Nephron progenitor cell (in vitro differentiated cells): ENCODE measurements around the gene MGAT3.

Source experiments
- DNase-seq: peaks from one replicate; pipeline ENCODE4 v3.0.0; 2021
- H3K27ac Mint-ChIP-seq: 2 replicates; pipeline ENCODE4 v1.8.0; 2021; ENCODE audit warnings: mild to moderate bottlenecking, moderate library complexity, mixed read lengths
- H3K27me3 Mint-ChIP-seq: 2 replicates; pipeline ENCODE4 v1.8.0; 2021; ENCODE audit warnings: mild to moderate bottlenecking, low read depth, mixed read lengths; ENCODE audit not compliant: poor library complexity
- H3K36me3 Mint-ChIP-seq: 2 replicates; pipeline ENCODE4 v1.8.0; 2021; ENCODE audit warnings: low read depth, mixed read lengths
- H3K4me1 Mint-ChIP-seq: 2 replicates; pipeline ENCODE4 v1.8.0; 2021; ENCODE audit warnings: mixed read lengths
- H3K4me3 Mint-ChIP-seq: 2 replicates; pipeline ENCODE4 v1.8.0; 2021; ENCODE audit warnings: mild to moderate bottlenecking, moderate library complexity, mixed read lengths
- H3K9me3 Mint-ChIP-seq: 2 replicates; pipeline ENCODE4 v1.8.0; 2021; ENCODE audit warnings: mild to moderate bottlenecking, moderate library complexity, mixed read lengths
- TF ChIP-seq, protein P1 (sequence below): fragments of 200-600 bp; sonication (generic); IDR thresholded peaks from 2 replicates; pipeline ENCODE4 v1.5.0; 2021; ENCODE audit warnings: antibody characterized with exemption

MGAT3 gene

DNA sequence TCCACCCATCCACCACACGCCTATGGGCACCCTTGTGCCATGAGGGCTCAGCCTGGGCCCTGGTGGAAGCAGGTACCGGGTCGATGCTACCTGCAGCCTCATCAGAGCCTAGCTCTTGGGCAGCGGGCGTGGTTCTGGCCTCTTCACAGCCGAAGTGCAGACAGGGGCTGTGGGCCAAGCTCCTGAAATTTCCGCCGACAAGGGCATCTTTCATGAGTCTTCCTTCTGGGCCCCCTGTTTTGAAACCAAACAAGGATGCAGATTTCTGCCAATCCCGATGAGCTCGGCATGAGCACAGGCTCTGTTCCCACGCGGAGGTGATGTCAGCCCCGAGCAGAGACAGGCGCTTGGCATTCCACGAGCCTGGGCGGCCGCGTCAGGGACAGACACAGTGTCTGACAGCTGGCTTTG is 22.6 kb upstream of the MGAT3 start:
- Mint-ChIP-seq H3K27me3 (peaks cover 7% of the 10 kb centered on the region), H3K4me3 (no peak overlapping the region), H3K36me3 (no peaks in the 10 kb centered on the region), H3K27ac (no peak overlapping the region), H3K9me3 (no peaks in the 10 kb centered on the region), H3K4me1 (peaks cover 40% of the 10 kb centered on the region)
- TF ChIP-seq, protein P1, sequence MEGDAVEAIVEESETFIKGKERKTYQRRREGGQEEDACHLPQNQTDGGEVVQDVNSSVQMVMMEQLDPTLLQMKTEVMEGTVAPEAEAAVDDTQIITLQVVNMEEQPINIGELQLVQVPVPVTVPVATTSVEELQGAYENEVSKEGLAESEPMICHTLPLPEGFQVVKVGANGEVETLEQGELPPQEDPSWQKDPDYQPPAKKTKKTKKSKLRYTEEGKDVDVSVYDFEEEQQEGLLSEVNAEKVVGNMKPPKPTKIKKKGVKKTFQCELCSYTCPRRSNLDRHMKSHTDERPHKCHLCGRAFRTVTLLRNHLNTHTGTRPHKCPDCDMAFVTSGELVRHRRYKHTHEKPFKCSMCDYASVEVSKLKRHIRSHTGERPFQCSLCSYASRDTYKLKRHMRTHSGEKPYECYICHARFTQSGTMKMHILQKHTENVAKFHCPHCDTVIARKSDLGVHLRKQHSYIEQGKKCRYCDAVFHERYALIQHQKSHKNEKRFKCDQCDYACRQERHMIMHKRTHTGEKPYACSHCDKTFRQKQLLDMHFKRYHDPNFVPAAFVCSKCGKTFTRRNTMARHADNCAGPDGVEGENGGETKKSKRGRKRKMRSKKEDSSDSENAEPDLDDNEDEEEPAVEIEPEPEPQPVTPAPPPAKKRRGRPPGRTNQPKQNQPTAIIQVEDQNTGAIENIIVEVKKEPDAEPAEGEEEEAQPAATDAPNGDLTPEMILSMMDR: no peak
- DNase-seq: no peak

DNA sequence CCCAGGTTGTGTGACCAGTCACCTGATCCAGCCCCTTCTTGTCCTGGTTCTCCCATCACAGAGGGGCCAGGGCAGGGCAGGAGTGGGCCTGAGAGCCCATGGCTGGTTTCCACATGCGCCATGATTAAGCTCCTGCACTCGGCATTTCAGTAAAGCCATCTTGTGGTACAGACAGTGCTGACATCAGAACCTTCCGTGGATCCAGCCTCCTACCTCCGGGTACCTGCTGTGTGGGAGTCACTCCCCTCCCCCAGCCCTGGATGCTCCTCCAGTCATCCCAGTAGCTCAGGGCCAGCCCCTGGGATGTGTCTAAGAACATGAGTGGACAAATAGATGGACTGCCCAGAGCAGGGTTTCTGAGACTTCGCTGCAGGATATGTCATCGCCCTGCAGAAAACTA is 22.1 kb upstream of the MGAT3 start:
- H3K27me3 Mint-ChIP-seq: peaks cover 7% of the 10 kb centered on the region
- DNase-seq: no peak
- no peaks in the 10 kb centered on the region for H3K9me3 Mint-ChIP-seq
- H3K36me3 Mint-ChIP-seq: no peaks in the 10 kb centered on the region
- H3K27ac Mint-ChIP-seq: no peak overlapping the region
- no peak overlapping the region for H3K4me3 Mint-ChIP-seq
- TF ChIP-seq, protein P1: no peak
- H3K4me1 Mint-ChIP-seq: peaks cover 38% of the 10 kb centered on the region

DNA sequence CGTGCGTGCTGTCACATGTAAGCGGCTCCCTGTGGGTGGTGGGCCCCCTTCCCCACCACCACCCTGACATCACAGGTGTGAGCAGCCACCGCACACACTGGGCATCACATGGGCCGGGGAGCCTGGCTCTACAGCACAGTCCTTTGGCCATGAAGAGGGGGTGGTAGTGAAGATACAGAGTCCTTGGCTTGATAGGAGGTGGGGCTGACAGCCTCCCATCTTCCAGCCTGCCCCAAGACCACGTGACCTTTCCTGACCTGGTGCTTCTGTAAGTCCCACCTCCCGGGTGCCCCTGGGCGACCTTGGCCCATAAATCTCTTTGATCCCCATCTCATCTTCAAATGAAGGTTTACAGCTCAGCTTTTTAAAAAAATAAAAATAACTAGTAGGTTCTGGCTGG is 21.2 kb upstream of the MGAT3 start:
- DNase-seq: peak; percentile 59
- Mint-ChIP-seq H3K4me1 (peaks cover 34% of the 10 kb centered on the region), H3K27me3 (peaks cover 7% of the 10 kb centered on the region), H3K4me3 (no peak overlapping the region), H3K36me3 (no peaks in the 10 kb centered on the region), H3K27ac (no peak overlapping the region), H3K9me3 (no peaks in the 10 kb centered on the region)
- TF ChIP-seq, protein P1: no peak

DNA sequence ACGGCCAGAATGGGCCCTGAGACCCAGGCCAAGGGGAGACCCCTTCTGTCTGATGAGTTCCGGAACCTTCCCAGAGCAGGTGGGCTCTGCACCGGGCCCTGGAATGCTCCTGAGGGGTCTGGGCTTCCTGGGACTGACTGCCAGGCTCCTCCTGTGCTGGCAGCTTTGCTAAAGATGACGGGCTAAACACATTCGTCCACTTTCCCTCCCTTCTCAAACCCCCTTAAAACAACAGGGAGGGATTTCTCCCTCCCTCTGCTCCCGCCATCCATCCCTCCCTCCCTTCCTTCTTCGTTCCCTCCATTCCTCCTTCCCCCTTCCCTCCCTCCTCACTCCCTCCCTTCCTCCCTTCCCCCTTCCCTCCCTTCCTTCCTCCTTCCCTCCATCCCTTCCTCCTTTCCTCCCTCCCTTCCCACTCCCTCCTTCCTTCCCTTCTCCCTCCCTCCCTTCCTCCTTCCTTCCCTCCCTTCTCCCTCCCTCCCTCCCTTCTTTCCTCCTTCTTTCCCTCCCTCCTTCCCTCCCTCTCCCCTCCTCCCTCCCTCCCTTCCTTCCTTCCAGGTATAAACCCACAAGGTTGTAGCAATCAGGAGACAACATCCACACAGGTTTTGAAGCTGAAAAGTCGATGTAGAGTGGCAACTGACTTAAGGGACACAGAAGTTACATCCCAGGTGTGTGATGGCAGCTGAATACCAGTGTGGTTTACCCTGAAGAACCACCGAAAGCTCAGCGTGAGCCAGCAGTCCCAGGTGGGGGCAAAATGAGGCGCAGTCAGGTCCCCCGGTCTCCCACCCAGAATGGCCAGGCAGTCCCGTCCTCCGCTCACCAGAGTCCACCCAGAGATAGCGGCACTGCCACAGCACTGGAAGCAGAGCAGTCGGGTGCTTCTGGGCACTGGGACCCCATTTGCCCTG is 18.8 kb upstream of the MGAT3 start:
- H3K27me3 Mint-ChIP-seq: peaks cover 10% of the 10 kb centered on the region
- H3K9me3 Mint-ChIP-seq: no peaks in the 10 kb centered on the region
- TF ChIP-seq, protein P1: no peak
- H3K4me1 Mint-ChIP-seq: peaks cover 44% of the 10 kb centered on the region
- no peak overlapping the region for H3K27ac Mint-ChIP-seq
- H3K4me3 Mint-ChIP-seq: no peak overlapping the region
- no peak for DNase-seq
- no peaks in the 10 kb centered on the region for H3K36me3 Mint-ChIP-seq

DNA sequence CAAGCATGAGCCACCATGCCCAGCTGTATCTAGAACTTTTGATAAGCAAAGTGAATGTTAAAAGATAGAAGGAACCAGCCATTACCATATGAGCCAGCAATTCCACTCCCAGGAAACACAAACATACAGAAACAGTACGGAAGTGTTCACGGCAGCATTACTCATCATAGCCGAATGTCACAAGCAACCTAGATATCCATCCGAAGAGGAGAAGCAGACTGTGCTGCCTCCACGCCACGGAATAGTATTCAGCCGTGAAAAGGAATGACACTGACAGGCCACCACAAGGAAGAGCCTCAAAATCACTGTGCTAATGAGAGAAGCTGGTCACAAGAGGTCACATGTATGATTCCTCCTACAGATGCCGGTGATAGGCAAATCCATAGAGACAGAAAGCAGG is 17.6 kb upstream of the MGAT3 start:
- DNase-seq: no peak
- TF ChIP-seq, protein P1: no peak
- no peaks in the 10 kb centered on the region for H3K9me3 Mint-ChIP-seq
- H3K4me1 Mint-ChIP-seq: peaks cover 50% of the 10 kb centered on the region
- no peaks in the 10 kb centered on the region for H3K36me3 Mint-ChIP-seq
- no peak overlapping the region for H3K27ac Mint-ChIP-seq
- peaks cover 10% of the 10 kb centered on the region for H3K27me3 Mint-ChIP-seq
- no peak overlapping the region for H3K4me3 Mint-ChIP-seq

DNA sequence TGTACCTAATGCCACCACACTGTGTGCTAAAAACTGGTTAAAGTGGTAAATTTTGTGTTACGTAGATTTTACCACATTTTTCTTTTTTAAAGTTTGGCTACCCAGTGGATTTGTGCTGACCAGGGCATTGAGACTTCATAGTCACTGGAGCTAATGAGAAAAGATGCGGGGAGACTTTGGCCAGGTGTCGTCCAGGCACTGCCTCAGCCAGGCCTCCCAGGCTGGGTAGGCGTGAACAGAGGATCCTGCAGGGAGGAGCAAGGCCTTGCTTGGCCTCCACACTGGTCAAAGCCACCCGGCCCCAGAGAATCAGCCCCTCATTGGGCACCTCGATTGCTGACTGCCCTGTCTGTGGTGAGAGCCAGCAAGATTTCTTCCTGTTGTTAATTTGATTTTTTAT is 13.4 kb upstream of the MGAT3 start:
- Mint-ChIP-seq H3K4me3 (no peak overlapping the region), H3K9me3 (no peaks in the 10 kb centered on the region), H3K36me3 (no peaks in the 10 kb centered on the region), H3K27me3 (peaks cover 15% of the 10 kb centered on the region), H3K4me1 (peaks cover 49% of the 10 kb centered on the region), H3K27ac (no peak overlapping the region)
- no peak for DNase-seq
- TF ChIP-seq, protein P1: no peak
